Measurements from ENCODE around the gene RUFY1. TPM values are rescaled to one million over a fixed set of nuclear protein-coding genes. Genes with fewer than 3 reads are reported as not detected.
"Not testable (repeated sequence)": the region's sequence is repeated elsewhere in the genome, so short reads cannot be mapped to it uniquely, and the experiment has no call there.

RUFY1 gene
- 10 to 100 TPM; 29.3 to 39.0 (median 34.6) TPM for polyA plus RNA-seq (ENCODE audit: insufficient read length in 10 of 10)
- long read RNA-seq, donor 1, partial matches to known transcripts: 0 of 4 reads
- long read RNA-seq, donor 1, other reads (novel, unspliced or antisense): 0 of 4 reads
- long read RNA-seq, donor 2, partial matches to known transcripts: 61 of 77 reads
- long read RNA-seq, donor 2, other reads (novel, unspliced or antisense): 13 of 77 reads
- long read RNA-seq, donor 3: 0 reads
- long read RNA-seq, donor 4, partial matches to known transcripts: 0 of 4 reads
- long read RNA-seq, donor 4, other reads (novel, unspliced or antisense): 0 of 4 reads
- long read RNA-seq, donor 5, partial matches to known transcripts: 121 of 122 reads
- long read RNA-seq, donor 5, other reads (novel, unspliced or antisense): 0 of 122 reads
- long read RNA-seq, donor 6, transcript RUFY1-201 (18 exons, 2,646 nt): major isoform, 5 of 122 reads
- long read RNA-seq, donor 6, partial matches to known transcripts: 116 of 122 reads
- long read RNA-seq, donor 6, other reads (novel, unspliced or antisense): 0 of 122 reads
- long read RNA-seq, donor 7, partial matches to known transcripts: 0 of 3 reads
- long read RNA-seq, donor 7, other reads (novel, unspliced or antisense): 0 of 3 reads
- long read RNA-seq, donor 8, partial matches to known transcripts: 91 of 100 reads
- long read RNA-seq, donor 8, other reads (novel, unspliced or antisense): 6 of 100 reads
- long read RNA-seq, donor 9: 0 reads

- DNase-seq: peak; percentile 77 to 96 (median 89)
Observed at GRCh38 chr5:179550511-179551342, at the start of gene RUFY1. Gene RUFY1 (plus strand): TSS chr5:179550554. CDS start chr5:179550570, 16 bp downstream.

GRCh38 chr5:179501997-179502396, 48.4 kb upstream of the RUFY1 start:
- DNase-seq: not testable (repeated sequence)

- not testable (repeated sequence) for DNase-seq
Observed at GRCh38 chr5:179502420-179502819, 47.9 kb upstream of the RUFY1 start.

- no peak for DNase-seq
Observed at GRCh38 chr5:179504191-179504590, 46.2 kb upstream of the RUFY1 start.

- no peak for DNase-seq
Observed at GRCh38 chr5:179504600-179505396, 45.6 kb upstream of the RUFY1 start.

GRCh38 chr5:179505636-179506261, 44.6 kb upstream of the RUFY1 start:
- DNase-seq: no peak

- no peak for DNase-seq
Observed at GRCh38 chr5:179509239-179509638, 41.1 kb upstream of the RUFY1 start.

GRCh38 chr5:179509845-179510244, 40.5 kb upstream of the RUFY1 start:
- DNase-seq: no peak

- DNase-seq: no peak
Observed at GRCh38 chr5:179512452-179513000, 37.8 kb upstream of the RUFY1 start.

GRCh38 chr5:179515501-179515900, 34.9 kb upstream of the RUFY1 start:
- DNase-seq: not testable (repeated sequence)

GRCh38 chr5:179516221-179516620, 34.1 kb upstream of the RUFY1 start:
- DNase-seq: no peak

GRCh38 chr5:179517746-179518145, 32.6 kb upstream of the RUFY1 start:
- not testable (repeated sequence) for DNase-seq

GRCh38 chr5:179518369-179518768, 32.0 kb upstream of the RUFY1 start:
- DNase-seq: not testable (repeated sequence)

GRCh38 chr5:179519416-179520070, 30.8 kb upstream of the RUFY1 start:
- peak in 1 of 3 donors; percentile 25 for DNase-seq

- DNase-seq: not testable (repeated sequence)
Observed at GRCh38 chr5:179522107-179522506, 28.2 kb upstream of the RUFY1 start.

- DNase-seq: no peak
Observed at GRCh38 chr5:179526978-179527377, 23.4 kb upstream of the RUFY1 start.

- peak; percentile 11 to 72 (median 34) for DNase-seq
Observed at GRCh38 chr5:179530069-179530998, 20.0 kb upstream of the RUFY1 start.

GRCh38 chr5:179533024-179533423, 17.3 kb upstream of the RUFY1 start:
- no peak for DNase-seq

- no peak for DNase-seq
Observed at GRCh38 chr5:179533907-179534306, 16.4 kb upstream of the RUFY1 start.

All from muscle of back (tissue), 13 donors.